Measurements from ENCODE around the gene TMEM74B.

DNA sequence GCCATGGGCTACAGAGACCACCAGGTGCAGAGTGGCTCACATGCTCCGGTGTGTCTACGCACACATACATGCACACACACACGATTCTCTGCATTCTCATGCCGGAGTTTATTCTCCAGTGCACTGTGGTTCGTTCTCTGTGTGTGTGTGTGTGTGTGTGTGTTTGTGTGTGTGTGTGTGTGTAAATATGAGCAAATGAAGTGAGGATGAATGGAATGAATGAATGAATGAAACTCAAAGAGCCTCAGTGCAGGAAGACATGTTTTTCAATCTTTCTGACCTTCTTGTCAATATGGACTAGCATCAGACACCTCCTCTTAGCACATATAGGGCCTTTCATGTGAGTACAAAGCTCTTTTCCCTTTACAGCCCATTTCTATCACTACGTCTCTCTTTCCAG, 1.6 kb downstream of the TMEM74B start:
- TF ChIP-seq POLR2AphosphoS5 (IDR thresholded peaks at IDR 0.05; ENCODE audit: low read depth, low read length): no peak
- TF ChIP-seq POLR2A (IDR thresholded peaks at IDR 0.05; ENCODE audit: low read depth, low read length): no peak
- TF ChIP-seq TAF1 (IDR thresholded peaks at IDR 0.05; ENCODE audit: borderline replicate concordance, low read depth, low read length): no peak

All from GM12892 (cell line).